NT2/D1 (cell line): ENCODE data around the gene FAF2.
"Not testable (repeated sequence)": the region's sequence is repeated elsewhere in the genome, so short reads cannot be mapped to it uniquely, and the experiment has no call there.

Experiments
- YY1 ChIP-seq: IDR thresholded peaks from 2 replicates; pipeline ENCODE4 v1.6.1; 2011; ENCODE audit not compliant: insufficient read length, insufficient read depth
- ZNF274 ChIP-seq: IDR thresholded peaks from 2 replicates; pipeline ENCODE4 v1.6.1; 2011; ENCODE audit warnings: mild to moderate bottlenecking, low read depth, low read length

GRCh38 chr5:176408252-176408573 is 40.0 kb upstream of the FAF2 start:
- not testable (repeated sequence) for TF ChIP-seq ZNF274, YY1
